NCI-H2171 (cell line): ENCODE measurements around the gene DCPS.
"Not testable (repeated sequence)": the region's sequence is repeated elsewhere in the genome, so short reads cannot be mapped to it uniquely, and the experiment has no call there.

ENCODE experiments used
- DNase-seq: peaks from one replicate; lab custom pipeline; 2025; lab: John Stamatoyannopoulos, UW

The DCPS gene, protein sequence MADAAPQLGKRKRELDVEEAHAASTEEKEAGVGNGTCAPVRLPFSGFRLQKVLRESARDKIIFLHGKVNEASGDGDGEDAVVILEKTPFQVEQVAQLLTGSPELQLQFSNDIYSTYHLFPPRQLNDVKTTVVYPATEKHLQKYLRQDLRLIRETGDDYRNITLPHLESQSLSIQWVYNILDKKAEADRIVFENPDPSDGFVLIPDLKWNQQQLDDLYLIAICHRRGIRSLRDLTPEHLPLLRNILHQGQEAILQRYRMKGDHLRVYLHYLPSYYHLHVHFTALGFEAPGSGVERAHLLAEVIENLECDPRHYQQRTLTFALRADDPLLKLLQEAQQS

DNA sequence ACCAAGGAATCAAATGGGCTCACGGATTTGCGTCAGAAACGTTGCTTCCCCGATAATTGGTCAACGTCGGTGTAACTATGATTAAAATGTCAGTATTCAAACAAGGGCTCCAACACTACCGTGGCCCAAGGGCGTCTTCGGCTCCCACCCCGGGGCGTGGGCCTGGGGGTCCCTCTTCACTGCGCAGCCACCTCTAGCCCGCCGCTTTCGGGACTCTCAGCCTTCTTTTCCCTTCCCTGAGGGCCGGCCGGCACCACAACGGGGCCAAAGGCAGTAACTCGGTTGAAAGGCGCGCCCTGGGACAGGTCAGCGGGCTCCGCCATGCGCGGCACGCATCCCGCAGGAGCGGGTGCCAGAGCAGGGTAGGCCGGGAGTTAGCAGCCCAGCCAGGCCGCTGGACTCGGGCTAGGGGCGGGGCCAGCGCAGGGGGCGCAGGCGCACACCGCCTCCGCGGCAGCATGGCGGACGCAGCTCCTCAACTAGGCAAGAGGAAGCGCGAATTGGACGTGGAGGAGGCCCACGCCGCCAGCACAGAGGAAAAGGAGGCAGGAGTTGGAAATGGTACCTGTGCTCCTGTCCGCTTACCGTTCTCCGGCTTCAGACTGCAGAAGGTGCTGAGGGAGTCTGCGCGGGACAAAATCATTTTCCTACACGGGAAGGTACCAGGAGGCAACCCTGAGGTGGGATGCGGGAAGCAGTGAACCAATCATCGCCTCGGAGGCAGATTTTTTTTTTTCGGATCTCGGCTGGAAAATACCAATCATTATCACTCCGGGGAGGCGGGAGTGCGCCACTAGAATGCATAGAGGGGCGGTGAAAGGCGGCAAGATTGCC, at the start of gene DCPS:
Gene DCPS (plus strand): TSS at position 438 of the 834 bp plus-strand sequence. CDS start 21 bp downstream, at position 459.
- peak; percentile 62 for DNase-seq

DNA sequence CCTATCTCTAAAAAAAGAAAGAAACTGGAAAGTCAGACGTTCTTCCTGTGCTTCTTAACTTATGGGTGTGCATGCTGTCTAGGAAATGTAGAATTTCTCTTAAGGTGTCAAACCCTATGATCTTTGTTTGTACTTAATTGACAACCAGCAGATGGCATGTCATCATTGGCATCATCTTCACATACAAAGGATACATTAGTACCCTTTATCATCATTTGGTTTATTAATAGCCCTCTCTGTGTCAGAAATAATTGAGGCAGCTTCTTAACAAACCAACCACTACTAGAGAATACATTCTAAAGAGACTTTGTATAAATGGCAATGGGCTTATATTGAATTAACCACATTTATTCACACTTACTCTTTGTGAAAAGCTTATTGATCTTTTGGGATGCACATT, 49.0 kb upstream of the DCPS start:
- DNase-seq, result no peak

DNA sequence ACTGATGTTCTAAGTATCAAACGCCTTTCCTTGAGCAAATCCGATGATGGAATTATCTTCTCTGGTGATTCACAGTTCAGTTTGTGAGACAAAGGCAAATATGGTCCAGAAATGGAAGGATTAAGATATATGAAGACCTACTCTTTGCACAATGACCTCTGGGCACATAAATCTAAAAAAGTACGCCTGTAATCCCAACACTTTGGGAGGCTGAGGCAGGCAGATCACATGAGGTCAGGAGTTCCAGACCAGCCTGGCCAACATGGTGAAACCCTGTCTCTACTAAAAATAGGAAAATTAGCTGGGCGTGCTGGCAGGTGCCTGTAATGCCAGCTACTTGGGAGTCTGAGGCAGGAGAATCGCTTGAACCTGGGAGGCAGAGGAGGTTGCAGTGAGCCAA, 48.4 kb upstream of the DCPS start:
- not testable (repeated sequence) for DNase-seq

DNA sequence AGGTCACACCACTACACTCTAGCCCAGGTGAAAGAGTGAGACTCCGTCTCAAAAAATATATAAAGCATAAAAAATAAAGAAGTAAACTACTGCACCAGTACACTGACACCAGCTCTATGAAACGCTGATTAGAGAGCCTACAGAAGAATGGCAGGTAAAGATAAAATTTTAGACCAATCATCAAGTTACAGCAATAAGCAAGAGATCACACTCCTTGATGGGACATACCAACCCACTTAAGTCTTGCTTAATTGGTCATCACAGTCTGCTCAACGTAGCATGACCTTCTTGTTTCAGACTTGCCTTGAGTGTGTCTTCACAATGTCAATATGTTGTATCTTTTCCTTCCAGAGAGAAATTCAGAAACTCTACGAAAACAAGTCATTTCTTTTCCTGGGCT, 47.6 kb upstream of the DCPS start:
- no peak for DNase-seq

DNA sequence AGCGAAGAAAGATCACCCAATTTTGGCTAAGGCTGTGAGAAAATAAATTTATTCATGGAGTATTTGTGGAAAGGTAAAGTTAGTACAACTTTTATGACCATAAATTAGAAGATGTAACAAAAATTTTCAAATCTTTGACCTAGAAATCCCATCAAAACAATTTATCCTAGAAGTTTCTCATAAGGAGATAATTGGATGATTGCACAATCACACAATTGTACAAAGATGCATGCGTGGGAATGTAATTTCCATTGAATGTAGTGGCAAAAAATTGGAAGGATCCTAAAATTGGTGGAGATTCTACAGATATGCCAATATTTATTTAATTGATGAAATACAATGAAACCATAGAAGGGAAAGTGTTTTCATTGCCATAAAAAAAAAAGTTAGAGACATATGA, 46.7 kb upstream of the DCPS start:
- no peak for DNase-seq

DNA sequence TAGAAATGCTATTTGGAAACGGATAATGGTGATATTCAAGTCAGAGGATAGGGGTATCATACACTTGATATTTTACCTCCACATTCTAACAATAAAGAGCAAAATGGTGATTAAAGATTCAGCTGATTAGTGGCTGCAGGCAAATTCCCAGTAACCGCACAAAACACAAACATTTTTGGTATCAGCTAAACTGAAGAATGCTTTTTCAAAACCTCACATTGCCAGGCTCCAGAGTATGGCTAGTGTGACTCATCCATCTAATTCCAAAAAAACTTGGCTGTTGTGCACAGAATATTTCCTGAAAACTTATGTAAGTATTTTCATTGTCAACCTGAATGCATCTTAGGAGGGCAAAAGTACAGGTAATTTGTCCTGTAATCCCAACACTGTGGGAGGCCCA, 46.1 kb upstream of the DCPS start:
- DNase-seq, result no peak

DNA sequence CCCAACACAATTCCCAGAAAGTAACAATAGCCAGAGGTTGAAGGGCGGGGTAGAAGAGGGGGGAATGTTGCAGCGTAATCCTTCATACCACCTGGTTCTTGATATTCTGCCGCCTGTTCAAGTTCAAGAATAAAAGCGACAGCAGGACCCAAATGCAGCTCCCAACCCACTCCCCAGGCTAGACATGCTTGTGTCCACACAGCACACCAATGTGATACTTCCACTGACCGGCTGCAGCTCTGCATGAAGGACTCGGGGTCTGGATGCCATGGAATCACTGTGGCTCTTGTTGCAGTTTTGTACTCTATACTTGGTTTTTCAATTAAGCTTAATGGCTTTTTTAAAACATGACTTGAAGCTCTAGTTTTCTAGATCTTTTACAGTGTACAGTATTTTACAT, 41.6 kb upstream of the DCPS start:
- DNase-seq, result no peak

DNA sequence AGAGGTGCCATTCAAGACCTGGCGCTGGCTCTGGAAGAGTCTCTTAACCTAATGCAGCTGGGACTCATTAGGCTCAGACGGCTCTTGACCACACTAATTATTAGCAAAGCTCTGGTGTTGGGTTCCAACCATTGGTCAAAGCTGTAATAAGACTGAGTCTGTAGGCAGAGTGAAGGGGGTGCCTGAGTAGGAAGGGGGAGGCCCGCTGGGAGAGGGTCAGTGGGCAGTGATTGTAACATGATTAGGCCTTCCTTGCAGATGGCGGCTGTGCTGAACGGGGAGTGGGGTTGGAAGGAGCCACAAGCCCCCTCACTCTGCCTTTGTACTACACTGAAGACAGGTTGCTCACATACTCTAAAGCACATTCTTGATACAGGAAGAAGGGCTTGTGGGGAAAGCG, 40.4 kb upstream of the DCPS start:
- DNase-seq, result no peak

DNA sequence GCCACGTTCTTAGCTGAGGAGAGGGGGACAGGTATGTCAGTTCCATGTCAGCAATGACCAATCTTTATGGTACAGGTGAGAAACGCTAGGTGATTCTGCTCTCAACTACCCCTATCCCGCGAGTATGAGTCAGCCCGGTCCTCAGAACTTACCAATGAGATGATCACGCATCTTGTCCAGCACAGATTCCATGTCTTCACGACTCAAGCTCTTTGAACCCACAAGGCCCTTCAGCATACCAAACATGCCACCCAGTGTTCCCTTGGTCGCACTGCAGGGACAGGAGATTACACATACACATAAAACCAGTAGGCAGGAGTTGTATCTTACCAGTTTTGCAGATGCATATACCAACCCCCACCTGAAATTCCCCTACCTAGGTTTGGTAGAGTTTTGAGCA, 38.0 kb upstream of the DCPS start:
- DNase-seq, result no peak

DNA sequence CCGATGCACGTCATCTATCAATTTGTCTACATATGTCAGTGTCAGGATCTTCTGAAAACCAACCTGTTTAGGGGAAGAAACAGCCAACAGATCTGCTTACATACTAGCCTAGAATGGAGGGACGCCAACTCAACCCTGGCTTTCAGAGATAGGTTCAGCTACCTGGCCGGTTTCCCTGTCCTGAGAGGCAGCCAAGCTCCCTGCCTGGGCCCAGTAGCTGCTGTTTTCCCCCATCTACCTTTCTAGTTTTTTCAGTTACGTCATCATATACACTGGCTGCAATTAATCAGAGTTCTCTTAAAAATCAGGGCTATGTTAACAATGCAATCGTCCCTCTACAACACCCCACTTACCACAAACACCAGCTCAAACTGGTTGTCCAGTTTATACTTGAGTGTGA, 36.2 kb upstream of the DCPS start:
- no peak for DNase-seq

DNA sequence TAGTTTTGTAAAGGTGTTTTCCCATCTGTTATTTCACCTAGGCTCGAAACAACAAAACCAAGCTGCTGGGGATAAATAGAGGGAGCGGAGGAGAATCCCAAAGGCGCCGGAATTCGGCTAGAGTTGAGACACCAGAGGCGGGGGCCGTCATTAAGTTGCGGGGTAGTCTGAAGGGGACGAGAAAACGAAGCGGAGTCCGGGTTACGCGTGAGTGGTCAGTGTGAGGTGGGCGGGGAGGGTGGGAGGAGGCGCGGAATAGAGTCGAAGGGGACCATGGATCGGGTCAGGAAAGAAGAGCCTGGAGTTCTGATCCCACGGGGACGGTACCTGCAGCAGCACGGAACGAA, 35.5 kb upstream of the DCPS start:
- no peak for DNase-seq

DNA sequence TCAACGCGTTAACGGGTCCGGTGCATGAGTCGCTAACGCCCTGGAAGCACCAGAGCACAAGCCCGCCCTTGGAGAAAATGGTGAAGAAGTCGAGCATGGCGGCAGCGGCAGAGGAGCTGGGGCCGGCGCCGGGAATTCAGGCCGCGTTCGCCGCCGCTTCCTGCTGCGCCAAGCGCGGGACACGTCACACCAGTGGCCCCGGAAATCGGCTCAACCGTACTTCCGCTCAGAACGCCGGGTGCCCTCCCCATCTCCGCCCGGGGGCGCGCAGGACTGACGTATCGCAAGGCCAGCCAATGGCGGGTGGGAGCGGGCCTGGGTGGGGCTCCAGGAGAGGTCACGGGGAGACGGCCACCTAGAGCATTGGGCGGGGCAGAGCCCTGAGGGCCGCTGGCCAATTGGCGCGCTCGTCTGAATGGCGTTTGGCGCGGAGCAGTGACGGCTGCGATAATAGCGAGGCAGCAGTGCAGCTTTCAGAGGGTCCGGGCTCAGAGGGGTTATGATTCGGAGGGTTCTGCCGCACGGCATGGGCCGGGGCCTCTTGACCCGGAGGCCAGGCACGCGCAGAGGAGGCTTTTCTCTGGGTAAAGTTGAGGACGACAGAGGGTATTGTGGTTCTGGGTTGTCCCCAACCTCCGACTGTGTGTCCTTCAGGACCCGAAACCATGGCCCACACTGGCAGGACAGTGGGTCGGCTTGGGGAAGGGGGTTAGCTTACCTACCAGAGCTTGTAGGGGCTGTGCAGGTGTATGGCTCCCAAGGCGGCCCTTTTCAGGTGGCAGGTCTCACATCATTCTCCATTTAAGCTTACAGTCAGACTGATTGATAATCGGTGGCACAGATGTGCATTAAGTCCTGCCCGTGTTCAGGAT, 34.9 kb upstream of the DCPS start, which contains the start of the genes FOXRED1 and SRPRA:
Gene FOXRED1 (plus strand): TSS at position 447 of the 872 bp plus-strand sequence. CDS start 53 bp downstream, at position 500.
Gene SRPRA (minus strand): TSS at position 188 of the 872 bp plus-strand sequence. CDS start 91 bp downstream, at position 97.
- DNase-seq, result peak; percentile 91

DNA sequence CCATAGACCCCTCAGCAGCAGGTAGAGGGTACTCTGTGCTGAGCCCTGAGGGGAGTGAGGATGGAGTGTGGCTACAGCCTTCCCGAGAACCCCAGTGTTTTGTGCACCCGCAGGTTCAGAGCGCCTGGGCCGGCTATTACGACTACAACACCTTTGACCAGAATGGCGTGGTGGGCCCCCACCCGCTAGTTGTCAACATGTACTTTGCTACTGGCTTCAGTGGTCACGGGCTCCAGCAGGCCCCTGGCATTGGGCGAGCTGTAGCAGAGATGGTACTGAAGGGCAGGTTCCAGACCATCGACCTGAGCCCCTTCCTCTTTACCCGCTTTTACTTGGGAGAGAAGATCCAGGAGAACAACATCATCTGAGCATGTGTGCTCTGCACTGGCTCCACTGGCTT, 26.5 kb upstream of the DCPS start:
- no peak for DNase-seq

DNA sequence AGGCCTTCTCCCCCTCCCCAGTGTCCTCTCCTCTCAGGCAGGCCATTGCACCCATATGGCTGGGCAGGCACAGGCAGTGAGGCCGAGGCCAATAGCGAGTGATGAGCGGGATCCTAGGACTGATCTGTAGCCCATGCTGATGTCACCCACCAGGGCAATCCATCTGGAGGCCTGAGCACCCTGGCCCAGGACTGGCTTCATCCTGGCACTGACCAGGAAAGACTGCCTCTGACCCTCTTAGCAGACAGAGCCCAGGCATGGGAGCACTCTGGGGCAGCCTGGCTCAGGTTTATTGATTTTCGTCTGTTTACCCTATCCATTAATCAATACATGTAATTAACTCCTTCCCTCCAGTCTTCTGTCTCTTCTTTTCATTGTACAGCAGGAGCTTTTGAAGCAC, 26.1 kb upstream of the DCPS start:
- no peak for DNase-seq

DNA sequence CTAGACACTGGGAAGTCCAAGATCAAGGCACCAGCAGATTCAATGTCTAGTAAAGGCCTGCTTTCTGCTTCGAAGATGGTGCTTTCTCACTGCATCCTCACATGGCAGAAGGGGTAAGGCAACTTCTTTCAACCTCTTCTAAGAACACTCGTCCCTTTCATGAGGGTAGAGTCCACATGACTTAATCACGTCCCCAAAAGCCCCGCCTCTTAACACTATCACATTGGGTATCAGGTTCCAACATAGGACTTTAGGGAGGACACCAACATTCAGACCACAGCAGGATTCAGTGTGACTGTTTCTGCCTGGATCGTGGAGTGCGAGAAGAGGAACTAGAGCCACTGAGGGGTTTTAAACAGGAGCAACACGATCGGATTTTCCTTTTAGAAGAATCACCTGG, 24.7 kb upstream of the DCPS start:
- no peak for DNase-seq

DNA sequence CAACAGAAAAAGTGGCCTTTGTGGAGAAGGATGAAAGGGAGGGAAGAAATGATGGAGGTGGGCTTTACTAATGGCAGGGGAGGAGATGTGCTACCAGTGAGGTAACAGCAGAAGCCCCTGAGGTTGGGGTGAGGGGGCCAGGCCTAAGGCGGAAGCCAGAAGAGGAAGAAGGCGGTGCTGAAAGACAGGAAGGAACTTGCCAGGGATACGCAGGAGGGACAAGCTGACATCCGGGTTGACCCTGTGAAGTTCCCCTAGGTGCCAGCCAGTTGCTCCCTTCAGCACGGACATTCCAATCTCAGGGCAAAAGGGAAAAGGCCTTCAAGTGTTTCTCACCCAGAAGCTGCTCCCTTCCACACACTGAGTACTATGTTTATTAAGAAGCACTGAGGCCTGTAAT, 23.3 kb upstream of the DCPS start:
- DNase-seq, result no peak

DNA sequence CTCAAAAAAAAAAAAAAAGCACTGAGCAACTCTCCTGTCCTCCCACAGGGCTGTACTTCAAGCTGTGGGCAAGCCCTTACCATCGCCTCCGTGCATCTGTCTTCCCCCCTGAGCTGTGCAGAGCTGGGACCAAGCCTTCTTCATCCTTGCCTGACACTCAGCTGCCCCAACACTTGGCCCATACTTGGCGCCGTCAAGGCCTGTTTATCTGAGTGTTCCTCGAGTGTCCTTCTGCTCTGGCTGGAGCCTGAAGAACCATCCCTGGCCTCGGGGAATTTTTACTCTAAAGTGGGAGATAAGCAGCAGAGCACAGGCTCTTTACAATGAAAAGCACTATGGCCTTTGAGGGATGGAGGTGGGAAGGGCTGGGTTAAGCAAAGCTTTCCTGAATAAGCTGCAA, 22.6 kb upstream of the DCPS start:
- no peak for DNase-seq

DNA sequence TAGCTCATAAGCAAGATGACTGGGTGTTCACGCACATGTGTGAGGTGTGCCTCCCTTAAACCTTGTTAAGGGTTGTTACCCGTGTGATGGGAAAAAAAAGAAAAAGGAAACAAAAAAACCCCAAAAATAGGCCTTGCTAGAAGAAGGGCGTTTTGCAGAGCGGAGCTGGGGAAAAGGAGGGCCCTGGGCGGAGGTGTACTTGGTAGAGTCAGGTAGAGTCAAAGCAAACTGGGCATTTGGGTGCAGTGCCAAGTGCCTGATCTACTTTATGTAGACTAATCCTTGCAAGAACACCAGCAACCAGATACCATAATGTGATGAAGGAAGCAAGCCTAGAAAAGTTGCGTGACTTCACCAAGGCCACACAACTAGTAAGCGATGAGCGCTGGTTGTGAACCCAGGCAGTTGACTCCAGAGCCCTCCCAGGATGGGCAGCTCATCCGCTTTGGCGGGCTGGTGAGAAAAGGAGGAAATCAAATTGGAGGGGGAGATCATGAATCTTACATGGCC, 22.1 kb upstream of the DCPS start:
- DNase-seq, result no peak

DNA sequence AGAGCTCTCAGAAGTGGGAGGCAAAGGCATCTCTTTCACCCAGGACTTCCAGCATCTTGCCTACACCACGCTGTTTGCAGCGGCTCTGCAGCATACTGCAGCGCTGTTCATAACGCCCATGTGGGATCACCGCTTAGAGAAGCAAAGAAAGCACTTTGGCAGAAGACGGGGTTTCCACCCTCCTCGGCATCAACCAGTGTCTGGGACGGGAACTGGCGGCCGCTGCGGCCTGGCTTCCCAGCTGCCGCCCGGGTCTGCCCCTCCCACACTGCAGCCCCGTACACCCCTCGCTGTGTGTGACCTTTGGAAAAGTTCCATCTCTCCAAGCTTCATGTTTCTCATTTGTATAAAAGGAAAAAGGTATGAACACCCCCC, 21.5 kb upstream of the DCPS start:
- no peak for DNase-seq

DNA sequence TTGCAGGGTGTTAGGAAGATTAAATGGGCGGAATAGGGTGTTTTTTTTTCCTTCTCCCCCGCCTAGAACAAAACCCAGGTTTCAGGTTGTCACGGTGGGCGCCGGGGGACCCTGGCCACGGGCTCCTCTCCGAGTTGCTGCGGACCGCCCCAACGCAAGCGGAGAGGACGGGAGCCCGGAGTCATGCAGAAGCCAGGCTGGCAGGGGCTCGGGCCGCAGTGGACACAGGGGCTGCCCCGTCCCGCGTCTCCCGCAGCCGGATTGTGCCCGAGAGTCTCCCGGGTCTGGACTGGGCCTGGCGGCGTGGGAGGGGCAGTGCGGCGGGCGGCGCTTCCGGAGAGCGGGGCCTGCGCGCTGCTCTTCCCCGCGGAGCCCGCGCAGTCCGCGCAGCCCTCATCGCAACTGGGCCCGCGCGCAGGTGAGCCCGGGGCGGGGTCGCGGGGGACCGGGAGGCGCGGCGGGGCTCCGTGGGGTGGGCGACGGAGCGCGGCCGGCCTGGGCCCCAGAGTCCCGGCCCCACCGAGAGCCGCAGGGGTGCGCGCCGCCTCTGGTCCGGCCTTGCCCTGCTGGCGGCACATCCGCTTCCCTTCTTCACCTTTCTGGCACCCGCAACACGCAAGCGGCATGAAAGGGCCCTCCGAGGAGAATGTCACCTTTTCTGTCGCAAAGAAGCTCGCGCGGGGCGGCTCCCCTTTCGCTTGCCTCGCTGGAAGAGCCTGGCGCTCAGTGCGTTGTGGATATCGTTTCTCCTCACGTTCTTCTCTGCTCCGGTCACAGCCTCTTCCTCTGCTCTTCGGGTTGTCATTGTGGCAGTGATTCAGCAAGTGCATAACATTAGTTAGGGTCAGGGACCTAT, 20.9 kb upstream of the DCPS start, which contains the start of gene TIRAP:
Gene TIRAP (plus strand): TSS at position 358 of the 856 bp plus-strand sequence. CDS start 7,802 bp downstream, outside the sequence.
- DNase-seq, result peak; percentile 38

DNA sequence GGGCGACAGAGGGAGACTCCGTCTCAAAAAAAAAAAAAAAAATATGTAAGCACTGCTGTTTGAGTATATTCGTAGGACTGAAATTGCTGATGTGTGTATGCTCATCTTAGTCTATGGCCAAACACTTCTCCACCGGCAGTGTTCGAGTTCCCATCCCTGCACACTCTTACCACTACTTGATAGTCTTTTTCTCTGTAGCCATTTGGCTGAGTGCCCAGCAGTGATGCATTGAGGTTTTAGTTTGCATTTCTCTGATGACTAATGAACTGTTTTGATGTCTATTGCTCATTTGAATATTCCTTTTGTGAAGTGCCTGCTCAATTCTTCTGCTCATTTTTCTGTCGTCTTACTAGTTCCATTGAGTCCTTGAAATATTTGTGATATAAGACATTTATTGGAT, 19.0 kb upstream of the DCPS start:
- peak; percentile 9 for DNase-seq
